Activated CD8-positive, alpha-beta memory T cell treated with anti-CD3 and anti-CD28 coated beads, Interleukin-2, amount 50 U/mL, for 1 hour (primary cell): Measurements from ENCODE around the gene SGMS1.
"Not testable (repeated sequence)": the region's sequence is repeated elsewhere in the genome, so short reads cannot be mapped to it uniquely, and the experiment has no call there.

ENCODE experiments used
- DNase-seq: peaks from one replicate; pipeline ENCODE4 v3.0.0-alpha.2; 2020; ENCODE audit errors: extremely low read depth

Gene SGMS1

DNA sequence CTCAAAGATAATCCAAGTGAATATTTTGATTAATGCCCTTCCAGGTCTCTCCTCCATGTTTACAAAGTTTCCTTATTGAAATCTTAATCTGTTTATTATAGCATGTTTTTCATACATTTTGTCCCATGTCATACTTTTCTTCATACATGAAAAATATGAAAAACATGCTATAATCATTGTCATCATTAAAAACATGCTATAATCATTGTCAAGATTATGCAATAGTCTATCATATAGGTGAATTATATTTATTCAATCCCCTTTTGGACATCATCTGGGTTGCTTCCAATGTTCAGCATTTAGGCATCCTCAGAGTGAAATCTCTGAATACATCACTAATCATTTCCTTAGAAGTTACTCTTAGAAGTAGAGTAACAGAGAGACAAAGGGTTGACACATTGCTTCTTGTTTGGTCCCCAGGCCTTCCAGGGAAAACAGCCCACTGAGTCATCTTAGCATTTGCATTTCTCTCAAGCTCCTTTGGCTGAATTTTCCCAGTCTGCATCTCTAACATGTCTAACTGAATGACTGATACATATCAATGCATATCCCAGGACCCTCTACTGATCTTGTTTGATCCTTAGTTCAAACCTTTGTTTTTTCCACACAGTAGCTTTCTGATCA lies 87.0 kb downstream of the SGMS1 start:
- DNase-seq = no peak

DNA sequence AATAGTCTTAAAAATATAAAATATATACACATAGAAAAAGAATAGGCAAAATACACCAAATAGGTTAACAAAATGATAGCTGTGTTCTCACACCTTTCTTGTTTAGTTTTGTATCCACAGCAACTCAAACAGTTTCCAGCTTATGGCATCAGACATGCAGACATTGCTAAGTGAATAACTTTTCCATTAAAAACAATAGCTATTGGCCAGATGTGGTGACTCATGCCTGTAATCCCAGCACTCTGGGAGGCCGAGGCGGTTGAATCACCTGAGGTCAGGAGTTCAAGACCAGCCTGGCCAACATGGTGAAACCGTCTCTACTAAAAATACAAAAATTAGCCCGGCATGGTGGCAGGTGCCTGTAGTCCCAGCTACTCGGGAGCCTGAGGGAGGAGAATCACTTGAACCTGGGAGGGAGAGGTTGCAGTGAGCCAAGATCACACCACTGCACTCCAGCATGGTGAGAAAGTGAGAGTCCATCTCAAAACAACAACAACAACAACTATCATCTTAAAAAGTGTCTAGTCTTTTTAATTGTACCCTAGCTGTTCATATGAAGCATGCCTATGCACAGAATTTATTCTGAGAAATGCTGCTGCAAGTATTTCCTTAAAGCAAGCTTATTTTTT lies 88.9 kb downstream of the SGMS1 start:
- DNase-seq = not testable (repeated sequence)

DNA sequence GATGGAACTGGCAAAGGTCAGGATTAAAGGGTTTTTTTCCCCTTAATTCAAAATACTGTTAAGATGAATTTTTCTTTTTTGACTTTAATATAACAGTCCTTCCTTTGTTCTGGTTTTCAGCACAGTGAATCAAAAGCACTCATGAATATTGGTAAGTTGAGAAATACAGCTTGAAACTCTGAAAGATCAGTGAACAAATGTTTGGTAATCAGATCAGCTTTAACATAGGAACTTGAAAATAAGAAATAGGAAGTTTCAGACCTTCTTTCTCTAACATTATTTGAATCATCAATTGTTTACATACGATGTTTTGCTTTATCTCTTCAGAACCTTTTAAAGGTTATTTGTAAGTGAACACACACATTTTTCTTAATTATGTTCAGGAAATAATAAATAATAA lies 90.5 kb downstream of the SGMS1 start:
- DNase-seq = no peak

DNA sequence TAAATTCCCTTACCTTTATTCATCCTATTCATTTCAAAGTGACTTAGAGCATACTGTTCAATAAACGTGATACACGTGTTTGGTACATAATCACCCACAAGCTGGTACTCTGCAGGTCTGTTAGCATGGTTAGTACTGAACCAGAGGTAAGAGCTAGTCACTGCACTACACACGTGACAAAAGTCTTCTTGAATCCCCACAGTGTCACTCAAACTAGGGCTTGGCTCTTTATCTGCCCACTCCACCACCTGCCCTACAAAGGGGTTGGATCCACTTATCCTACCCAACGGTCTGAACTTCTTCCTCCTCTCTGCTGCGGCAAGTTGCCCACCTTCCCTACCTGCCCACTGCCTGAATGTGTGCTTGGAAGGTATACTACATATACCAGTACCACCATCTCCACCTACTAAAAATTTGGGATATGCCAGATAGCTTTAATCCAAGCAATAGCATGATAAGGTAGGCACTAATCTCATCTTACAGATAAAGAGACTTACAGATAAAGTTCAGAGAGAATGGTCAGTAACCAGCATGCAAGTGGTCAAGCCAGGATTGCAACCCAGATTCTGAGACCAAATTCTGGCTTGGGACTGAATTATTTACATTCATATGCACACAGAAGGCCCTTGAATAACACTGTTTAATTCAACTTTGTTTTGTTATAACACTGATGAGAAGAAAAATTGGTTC lies 92.2 kb downstream of the SGMS1 start:
- no peak for DNase-seq

DNA sequence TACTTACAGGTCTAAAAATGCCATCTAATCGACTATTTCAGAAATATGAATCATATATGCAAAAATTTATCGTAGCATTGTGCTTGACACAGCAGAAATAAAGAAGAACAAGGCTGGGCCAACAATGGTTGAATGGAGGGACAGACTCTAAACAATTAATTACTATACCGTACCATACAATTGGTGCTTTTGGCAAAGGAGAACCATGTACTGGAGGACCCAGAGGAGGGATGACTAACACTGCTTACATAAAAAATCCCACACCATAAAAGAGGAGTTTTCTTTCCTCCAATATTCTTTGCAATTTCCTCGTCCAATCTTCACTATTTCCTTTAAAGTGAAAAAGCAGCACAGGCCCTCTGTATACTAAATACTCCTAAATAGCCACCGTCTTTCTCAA lies 94.1 kb downstream of the SGMS1 start:
- DNase-seq = no peak

DNA sequence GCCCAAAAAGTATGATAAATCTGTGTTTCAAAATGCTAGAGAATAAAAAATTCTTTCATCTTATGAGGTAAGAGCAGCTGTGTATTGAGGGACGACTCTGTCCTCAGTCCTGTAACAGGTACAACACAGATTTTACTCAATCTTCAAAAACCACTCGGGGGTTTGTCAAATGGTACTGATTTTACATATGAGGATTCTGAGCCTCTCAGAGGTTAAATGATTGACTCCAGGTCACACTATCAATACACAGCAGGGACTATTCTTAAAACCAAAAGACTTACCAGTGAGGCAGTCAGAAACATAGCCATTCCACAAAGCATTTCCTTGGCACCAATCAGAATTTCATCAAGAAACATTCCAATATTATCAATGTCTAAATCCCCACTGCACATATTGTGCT lies 95.5 kb downstream of the SGMS1 start:
- DNase-seq = no peak

DNA sequence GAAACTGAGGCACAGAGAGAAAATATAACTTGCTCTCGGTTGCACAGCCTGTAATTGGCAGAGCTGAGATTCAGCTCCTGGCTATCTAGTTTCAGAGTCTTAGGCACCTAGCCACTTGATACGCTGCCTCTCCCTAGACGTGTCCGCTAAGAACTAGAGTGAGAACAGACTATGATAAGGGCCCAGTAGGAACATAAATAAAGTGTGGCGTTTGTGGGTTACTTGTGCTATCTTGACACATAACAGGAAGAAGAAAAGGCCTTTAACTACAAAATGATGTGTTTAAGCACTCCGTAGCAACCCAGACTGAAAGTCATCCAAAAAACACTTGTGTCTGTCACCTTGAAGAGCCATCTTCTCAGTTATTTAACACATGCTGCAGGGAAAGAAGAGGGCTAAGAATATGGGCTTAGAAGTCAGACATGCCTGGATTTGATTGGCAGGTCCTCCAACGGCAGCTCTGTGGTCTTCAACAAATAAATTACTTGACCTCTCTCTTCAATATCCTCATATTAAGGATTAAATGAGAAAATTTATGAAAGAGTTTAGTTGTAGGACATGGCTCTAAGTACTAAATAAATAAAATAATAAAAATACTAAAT lies 96.2 kb downstream of the SGMS1 start:
- no peak for DNase-seq

DNA sequence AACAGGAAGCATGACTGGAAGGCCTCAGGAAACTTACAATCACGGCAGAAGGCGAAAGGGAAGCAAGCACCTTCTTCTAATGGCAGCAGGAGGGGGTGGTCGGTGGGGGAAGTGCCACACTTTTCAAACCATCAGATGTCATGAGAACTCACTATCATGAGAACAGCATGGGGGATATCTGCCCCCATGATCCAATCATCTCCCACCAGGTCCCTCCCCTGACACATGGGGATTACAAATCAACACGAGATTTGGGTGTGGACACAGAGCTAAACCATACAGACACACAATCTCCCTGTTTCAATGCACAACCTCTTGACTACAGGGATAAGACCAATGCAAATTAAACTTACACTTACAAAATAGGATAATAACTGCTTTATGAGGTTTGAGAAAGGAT lies 97.6 kb downstream of the SGMS1 start:
- DNase-seq = no peak

DNA sequence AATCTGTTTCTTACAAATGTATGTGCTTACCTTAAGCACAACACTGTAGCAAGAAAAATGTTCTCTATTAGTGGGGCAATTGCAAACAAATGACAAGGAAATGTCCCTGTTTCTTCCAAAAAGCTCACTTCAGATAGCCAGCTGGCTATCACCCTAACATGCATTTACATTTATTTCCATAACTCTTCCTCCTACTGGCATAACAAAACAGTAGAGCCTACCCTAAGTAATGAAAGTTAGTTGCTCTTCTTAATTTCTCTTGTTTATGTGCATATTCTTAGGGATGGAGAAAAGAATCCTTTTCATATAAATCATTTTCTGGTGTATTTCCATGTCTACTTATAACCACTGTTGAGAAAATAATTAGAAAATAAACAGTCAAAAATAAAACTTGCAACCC lies 100.4 kb downstream of the SGMS1 start:
- no peak for DNase-seq

DNA sequence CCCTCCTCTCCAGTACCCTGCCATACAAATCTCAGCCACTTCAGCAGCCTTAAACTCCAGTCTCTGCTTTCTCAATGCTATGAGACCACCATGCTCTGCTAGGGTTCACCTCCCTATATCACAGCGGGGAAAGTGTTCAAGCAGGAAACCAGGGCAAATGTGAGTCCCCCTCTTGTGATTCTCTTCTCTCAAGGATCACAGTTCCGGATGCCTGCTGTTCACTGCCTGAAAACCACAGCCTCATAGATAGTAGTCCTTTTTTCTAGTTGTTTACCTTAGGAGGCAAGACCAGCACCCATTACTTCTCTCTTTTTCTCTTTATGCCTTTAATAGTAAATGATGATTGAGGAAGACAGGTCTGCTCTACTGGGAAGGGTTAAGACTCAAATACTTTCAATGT lies 100.8 kb downstream of the SGMS1 start:
- DNase-seq = no peak

DNA sequence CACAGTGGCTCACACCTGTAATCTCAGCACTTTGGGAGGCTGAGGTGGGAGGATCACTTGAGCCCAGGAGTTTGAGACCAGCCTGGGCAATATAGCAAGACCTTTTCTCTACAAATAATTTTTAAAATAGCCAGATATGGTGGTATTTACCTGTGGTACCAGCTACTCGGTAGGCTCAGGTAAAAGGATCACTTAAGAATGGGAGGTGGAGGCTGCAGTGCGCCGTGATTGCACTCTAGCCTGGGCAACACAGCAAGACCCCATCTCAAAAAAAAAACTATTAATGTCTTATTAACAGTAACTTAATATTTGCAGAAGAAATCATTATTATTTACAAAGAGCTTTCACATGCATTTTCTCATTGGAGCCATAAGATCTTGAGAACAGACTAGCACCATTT lies 103.6 kb downstream of the SGMS1 start:
- no peak for DNase-seq

DNA sequence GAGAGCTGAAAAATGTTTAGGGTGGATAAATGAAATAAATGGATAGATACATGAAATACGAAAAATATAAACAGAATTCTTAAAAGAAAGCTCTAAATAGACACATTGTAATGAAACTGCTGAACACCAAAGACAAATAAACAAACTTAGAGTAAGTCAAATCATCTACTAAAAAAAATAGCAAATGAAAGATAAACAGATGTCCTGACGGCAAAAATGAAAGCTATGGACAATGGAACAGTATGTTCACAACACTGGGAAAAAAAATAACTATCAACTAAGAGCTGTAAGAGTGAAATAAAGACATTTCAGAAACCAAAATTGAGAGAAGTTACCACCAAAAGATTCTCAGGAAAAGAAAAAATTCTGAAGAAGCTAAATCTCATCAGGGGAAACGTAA lies 106.1 kb downstream of the SGMS1 start:
- no peak for DNase-seq

DNA sequence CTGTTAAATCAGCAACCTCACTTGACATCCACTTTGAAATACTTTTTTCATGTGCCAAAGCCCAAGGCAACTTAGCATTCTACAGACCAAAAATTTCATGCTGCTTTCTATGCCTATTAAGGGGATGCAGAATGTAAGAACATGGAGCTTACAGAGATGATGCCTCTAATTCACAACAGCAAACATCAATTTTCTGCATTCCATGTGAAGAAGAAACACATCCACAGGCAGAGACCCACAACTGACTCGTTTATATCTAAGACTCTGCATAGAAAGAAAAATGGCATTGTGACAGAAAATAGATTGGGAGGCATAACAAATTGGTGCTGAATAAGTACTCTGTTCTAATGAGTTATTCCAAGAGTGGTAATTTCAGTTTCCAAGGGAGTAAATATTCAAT lies 107.6 kb downstream of the SGMS1 start:
- DNase-seq = no peak

DNA sequence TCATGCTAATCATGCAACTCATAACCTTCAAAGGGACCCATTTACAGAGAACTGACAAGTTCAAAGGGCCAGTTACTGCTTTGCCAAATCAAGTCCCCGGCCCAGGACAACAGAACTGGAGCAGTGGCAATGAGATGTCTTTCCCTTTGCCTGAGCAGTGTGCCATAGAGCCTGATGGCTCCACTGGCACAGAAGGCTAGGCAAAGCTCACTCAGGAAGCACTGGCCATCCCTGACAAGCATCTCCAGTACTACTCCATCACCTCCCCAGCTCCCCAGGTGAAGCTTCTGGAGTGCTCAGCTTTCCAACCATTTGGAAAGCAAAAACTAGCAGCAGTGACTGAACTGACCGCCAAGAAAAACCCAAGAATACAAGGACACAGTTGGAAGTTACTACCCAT lies 108.3 kb downstream of the SGMS1 start:
- no peak for DNase-seq

DNA sequence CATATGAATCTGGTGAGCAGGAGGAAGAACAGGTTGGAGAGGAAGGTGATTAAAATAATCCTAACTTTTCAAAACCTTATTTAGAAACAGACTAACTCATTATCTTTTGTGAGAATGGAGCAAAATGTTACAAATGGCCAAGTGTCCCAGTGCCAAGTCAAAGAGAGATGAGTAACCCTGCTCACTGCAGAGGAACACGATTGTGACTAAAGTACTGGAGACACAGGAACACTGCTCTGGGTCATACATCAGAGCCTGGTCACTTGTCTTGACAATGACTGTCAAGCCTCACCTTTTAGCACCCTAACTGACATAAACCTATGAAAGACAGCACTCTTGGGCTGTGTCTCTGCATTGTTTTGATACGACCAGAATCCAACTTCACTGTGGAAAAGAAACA lies 108.8 kb downstream of the SGMS1 start:
- no peak for DNase-seq

DNA sequence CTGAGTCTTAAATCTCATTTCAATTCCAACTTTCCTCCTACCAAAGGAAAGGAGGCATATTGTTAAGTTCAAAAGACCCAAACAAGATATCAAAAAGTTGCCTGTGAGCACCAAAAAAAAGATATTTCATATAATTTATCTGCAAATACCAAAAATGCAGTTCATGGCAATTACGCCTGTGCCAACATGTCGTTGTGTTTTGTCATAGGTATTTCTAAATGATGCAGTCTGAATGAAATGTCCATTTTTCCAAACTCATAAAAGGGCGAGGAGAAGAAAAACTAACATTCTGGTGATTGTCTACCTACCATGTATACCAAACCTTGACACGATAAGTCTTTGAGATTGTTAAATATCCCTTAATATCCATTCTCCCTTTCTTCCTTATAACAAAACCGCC lies 109.8 kb downstream of the SGMS1 start:
- no peak for DNase-seq

DNA sequence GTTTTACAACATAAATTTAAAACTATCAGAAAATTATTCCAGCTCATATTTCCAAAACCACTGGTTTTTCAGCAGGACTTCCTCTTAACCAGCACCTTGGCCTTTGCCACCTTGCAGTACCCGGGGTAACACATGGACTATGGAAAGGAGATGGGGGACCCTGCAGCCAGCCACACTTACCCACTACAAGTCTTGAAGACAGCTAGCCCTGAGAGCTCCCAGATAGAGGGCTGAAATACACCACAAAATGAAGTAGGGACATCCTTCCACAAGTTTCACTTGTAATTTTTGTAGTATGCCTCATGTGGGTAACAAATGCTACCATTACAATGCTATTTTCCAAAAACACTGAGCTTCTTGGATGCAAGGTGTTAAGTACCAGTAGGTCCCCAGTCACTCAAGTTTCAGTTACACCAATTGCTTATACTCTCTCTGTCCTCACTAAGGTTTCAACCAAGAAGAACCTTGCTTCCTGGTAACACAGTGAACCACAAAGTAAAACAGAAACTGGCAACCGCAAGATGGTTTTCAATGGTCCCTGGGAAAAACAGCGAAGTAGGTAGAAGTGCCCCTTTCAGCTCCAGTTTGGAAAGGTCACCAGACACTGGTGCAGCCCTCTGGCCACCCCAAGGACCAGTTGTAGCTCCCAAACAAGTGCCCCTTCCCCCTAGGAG lies 110.9 kb downstream of the SGMS1 start:
- no peak for DNase-seq

DNA sequence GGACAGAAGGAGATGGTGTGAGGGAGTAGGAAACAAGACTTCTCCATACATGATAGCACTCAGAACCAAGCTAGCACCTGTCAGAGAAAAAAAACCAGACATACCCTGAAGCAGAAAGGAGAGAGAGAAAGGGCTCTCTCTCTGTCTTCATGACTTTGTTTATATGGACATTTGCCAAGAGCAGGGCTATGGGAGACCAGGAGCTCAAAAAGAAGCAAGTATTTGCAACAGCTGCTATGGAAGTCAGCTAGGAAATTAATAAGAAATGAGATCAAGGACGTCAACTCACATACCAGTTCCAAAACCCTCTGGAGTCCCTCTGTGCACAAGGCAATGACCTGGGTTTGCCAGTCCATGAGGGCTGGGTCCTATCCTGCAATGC lies 111.6 kb downstream of the SGMS1 start:
- no peak for DNase-seq

DNA sequence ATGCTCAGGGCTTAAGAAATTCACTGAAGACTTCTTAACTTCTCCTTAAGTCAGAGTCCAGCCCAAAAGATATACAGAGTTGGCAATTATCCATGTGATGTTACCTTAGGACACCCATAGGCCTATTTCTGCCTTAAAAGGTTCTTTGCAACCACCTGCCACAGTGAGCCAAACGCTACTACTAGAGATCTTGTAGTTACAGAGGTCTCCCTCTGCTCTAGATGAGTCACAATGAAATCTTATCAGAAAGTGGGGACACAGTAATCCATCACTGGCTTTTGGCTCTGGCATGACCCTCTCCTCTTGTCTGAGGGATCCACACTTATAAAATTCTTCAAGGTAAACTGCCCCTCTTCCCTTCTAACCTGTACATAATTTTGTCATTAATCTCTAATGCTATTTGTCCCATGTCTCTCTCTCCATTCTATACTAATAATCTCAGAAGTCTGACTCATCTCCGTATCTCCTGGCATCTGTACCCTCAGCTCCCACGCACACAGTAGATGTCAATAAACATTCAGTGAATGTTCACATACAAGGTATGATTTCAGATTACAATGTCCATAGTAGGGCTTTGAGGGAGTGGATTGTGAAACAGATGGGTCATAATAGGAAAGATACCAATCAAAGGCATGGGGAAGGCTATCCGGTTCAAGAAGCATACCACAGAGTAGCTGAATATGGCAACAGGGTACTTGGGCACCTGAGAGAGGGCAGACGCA lies 112.1 kb downstream of the SGMS1 start:
- no peak for DNase-seq

DNA sequence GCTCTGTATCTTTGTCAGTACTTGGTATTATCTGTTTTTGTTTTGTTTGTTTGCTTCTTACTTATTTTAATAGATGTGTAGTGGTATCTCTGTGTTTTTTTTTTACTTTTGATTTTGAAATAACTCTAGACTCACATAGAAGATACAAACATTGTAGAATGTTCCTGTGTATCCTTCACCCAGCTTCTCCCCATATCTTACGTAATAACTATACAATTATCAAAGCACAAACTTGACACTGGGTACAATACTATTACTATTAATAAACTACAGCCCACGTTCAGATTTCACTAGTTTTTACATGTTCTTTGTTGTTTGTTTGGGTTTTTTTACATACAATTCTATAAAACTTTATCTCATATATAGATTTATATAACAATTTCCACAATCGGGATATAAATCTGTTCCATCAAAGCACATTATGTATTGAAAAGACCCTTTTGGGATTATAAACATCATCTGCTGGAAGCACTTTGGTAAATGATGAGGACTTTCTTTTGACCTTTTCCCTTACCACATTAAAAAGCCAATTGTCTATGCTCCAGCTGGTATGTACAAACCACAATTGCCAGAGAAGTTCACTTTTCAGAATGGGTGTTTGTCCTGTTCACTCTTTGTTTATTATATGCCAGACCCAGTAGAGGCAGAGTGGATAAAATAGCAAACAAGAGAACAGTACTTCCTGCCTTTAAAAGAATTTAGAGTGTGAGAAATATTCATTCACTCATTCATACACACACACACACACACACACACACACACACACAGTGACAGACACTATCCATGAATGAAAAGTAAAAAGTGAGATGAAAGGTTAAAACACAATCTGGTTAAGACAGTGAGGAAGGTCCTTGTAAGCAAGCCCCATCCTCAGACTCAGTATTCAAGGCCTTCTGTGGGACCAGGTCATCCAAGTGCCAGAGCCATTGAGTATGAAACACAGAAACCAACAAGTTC lies 113.0 kb downstream of the SGMS1 start:
- DNase-seq = no peak
